Medulla oblongata (tissue), 1 donor: ENCODE results near the gene AIP.
A peak's percentile ranks its signal among the peaks of the same experiment; 100 is the strongest.
"Not testable (repeated sequence)": the region's sequence is repeated elsewhere in the genome, so short reads cannot be mapped to it uniquely, and the experiment has no call there.

Source experiments
- DNase-seq: peaks from one replicate; pipeline ENCODE4 v3.0.0-alpha.2; 2015; ENCODE audit errors: extremely low spot score

Gene AIP

GRCh38 chr11:67449116-67449844 is 33.5 kb upstream of the AIP start:
- DNase-seq: peak; percentile 58

GRCh38 chr11:67450796-67451657 is 31.8 kb upstream of the AIP start:
- no peak for DNase-seq

GRCh38 chr11:67451658-67451976 is 31.2 kb upstream of the AIP start:
- no peak for DNase-seq

- DNase-seq: no peak
These were observed 30.5 kb upstream of the AIP start, which contains the start of gene GPR152 for GRCh38 chr11:67452141-67452952. GPR152 (minus strand) TSS chr11:67452729; CDS start chr11:67452724, 5 bp downstream.

- DNase-seq: no peak
These were observed 28.8 kb upstream of the AIP start for GRCh38 chr11:67453816-67454732.

GRCh38 chr11:67455054-67455453 is 27.8 kb upstream of the AIP start, which contains the start of gene CABP4:
CABP4 (plus strand) TSS chr11:67455354; CDS start chr11:67455424, 70 bp downstream.
- DNase-seq: no peak

- DNase-seq: no peak
These were observed 26.6 kb upstream of the AIP start for GRCh38 chr11:67456068-67456705.

- no peak for DNase-seq
These were observed 25.4 kb upstream of the AIP start for GRCh38 chr11:67457453-67457852.

GRCh38 chr11:67458266-67458665 is 24.6 kb upstream of the AIP start:
- DNase-seq: no peak

GRCh38 chr11:67463186-67463585 is 19.6 kb upstream of the AIP start:
- DNase-seq: no peak

GRCh38 chr11:67463680-67464410 is 19.0 kb upstream of the AIP start:
- DNase-seq: peak; percentile 52

GRCh38 chr11:67464411-67465188 is 18.2 kb upstream of the AIP start:
- DNase-seq: peak; percentile 72

GRCh38 chr11:67465189-67465510 is 17.7 kb upstream of the AIP start:
- no peak for DNase-seq

- not testable (repeated sequence) for DNase-seq
These were observed 17.3 kb upstream of the AIP start for GRCh38 chr11:67465530-67465929.

GRCh38 chr11:67466367-67466766 is 16.5 kb upstream of the AIP start:
- peak; percentile 37 for DNase-seq

GRCh38 chr11:67466962-67467771 is 15.7 kb upstream of the AIP start:
- no peak for DNase-seq

- DNase-seq: no peak
These were observed 14.8 kb upstream of the AIP start for GRCh38 chr11:67468056-67468455.

GRCh38 chr11:67468456-67468758 is 14.4 kb upstream of the AIP start:
- DNase-seq: no peak
